ENCODE measurements around the gene INTS7. TPM values are rescaled to one million over a fixed set of nuclear protein-coding genes. Genes with fewer than 3 reads are reported as not detected.

The INTS7 gene
- total and polyA plus RNA-seq, 4 donors = 3.9 to 14.4 (median 10.2) TPM

DNA sequence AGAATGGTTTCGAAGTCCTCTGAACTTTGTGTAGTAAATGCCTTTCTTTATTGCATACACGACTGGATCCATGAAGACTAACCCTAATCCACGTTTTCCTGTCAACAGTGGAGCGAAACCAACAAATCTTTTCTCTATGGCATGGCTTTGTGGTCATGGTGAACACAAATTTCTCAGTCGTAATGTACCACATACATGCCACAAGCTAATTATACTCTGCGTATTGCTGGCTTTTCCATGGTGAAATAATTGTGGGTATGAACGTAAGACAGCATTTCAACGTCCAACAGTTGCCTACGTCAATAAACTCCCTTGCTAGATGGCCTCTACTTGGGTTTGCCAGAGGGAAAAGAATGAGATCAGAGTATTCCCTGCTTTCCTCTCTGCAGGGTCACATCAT is 27.5 kb downstream of the INTS7 start:
- 93% methylated on average over 9 of the region's 9 CpGs for WGBS
- peaks cover 0 to 9% (median 3%) of the 10 kb centered on the region in 4 donors for H3K36me3 ChIP-seq (ENCODE audit: control insufficient read depth in 4 of 4, insufficient read depth in 3 of 4, low read depth in 1 of 4, low read length in 3 of 4)
- no peaks in the 10 kb centered on the region for H3K9me3 ChIP-seq (ENCODE audit: control insufficient read depth in 4 of 4, low read length in 3 of 4)
- H3K27me3 ChIP-seq (ENCODE audit: control insufficient read depth in 4 of 4, insufficient read depth in 4 of 4, low read length in 3 of 4) = no peaks in the 10 kb centered on the region
- no peak overlapping the region for H3K27ac ChIP-seq (ENCODE audit: low read depth in 1 of 2, low read length in 2 of 2)
- TF ChIP-seq TAF1 (conservative IDR thresholded peaks at IDR 0.05) (no peak), SP1 (IDR thresholded peaks at IDR 0.05) (no peak), FOXA1 (IDR thresholded peaks at IDR 0.05) (no peak), HNF4G (IDR thresholded peaks at IDR 0.05) (no peak), NR2F2 (IDR thresholded peaks at IDR 0.05) (no peak), FOXA2 (IDR thresholded peaks at IDR 0.05) (no peak)
- TF ChIP-seq, protein P1, sequence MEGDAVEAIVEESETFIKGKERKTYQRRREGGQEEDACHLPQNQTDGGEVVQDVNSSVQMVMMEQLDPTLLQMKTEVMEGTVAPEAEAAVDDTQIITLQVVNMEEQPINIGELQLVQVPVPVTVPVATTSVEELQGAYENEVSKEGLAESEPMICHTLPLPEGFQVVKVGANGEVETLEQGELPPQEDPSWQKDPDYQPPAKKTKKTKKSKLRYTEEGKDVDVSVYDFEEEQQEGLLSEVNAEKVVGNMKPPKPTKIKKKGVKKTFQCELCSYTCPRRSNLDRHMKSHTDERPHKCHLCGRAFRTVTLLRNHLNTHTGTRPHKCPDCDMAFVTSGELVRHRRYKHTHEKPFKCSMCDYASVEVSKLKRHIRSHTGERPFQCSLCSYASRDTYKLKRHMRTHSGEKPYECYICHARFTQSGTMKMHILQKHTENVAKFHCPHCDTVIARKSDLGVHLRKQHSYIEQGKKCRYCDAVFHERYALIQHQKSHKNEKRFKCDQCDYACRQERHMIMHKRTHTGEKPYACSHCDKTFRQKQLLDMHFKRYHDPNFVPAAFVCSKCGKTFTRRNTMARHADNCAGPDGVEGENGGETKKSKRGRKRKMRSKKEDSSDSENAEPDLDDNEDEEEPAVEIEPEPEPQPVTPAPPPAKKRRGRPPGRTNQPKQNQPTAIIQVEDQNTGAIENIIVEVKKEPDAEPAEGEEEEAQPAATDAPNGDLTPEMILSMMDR (IDR thresholded peaks at IDR 0.05; ENCODE audit: low read depth, low read length, missing input control) = no peak
- peaks cover 1 to 14% (median 8%) of the 10 kb centered on the region in 4 donors for H3K4me1 ChIP-seq (ENCODE audit: control insufficient read depth in 4 of 4, insufficient read depth in 4 of 4, low read length in 3 of 4)
- no peak overlapping the region for H3K9ac ChIP-seq (ENCODE audit: low read depth in 1 of 2, low read length in 2 of 2)
- H3K4me3 ChIP-seq (ENCODE audit: low read depth in 1 of 3, low read length in 3 of 3) = no peak overlapping the region
- DNase-seq (ENCODE audit: low spot score) = no peak

DNA sequence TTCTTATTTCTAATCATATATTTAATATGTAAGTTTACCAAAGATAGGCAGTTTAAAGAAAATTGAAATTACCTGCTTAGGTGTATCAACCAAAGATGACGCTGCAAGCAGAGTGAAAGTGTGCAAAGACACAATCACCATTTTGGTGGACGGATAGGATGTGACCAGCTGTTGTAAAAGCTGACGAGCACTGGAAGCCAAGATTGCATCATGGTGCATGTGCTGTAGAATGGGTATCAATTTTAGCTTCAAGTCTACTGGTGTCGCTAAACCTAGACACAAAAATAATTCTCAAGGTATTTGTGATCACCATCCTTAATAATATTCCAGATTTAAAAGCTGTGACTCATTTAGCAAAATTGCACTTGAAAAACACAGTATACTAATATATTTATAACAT is 28.2 kb downstream of the INTS7 start:
- Histone ChIP-seq H3K9ac (ENCODE audit: low read depth in 1 of 2, low read length in 2 of 2) (no peak overlapping the region), H3K27me3 (ENCODE audit: control insufficient read depth in 4 of 4, insufficient read depth in 4 of 4, low read length in 3 of 4) (no peaks in the 10 kb centered on the region), H3K4me3 (ENCODE audit: low read depth in 1 of 3, low read length in 3 of 3) (no peak overlapping the region), H3K36me3 (ENCODE audit: control insufficient read depth in 4 of 4, insufficient read depth in 3 of 4, low read depth in 1 of 4, low read length in 3 of 4) (peaks cover 0 to 9% (median 4%) of the 10 kb centered on the region in 4 donors), H3K27ac (ENCODE audit: low read depth in 1 of 2, low read length in 2 of 2) (no peak overlapping the region), H3K9me3 (ENCODE audit: control insufficient read depth in 4 of 4, low read length in 3 of 4) (no peaks in the 10 kb centered on the region), H3K4me1 (ENCODE audit: control insufficient read depth in 4 of 4, insufficient read depth in 4 of 4, low read length in 3 of 4) (peaks cover 0 to 9% (median 6%) of the 10 kb centered on the region in 4 donors)
- WGBS = over 99% methylated on average over 4 of the region's 4 CpGs
- no peak for DNase-seq (ENCODE audit: low spot score)
- TF ChIP-seq TAF1 (conservative IDR thresholded peaks at IDR 0.05) (no peak), SP1 (IDR thresholded peaks at IDR 0.05) (no peak), FOXA1 (IDR thresholded peaks at IDR 0.05) (no peak), JUND (IDR thresholded peaks at IDR 0.05) (no peak), GABPA (IDR thresholded peaks at IDR 0.05 in 1 of 2, conservative IDR thresholded peaks at IDR 0.05 in 1 of 2) (no peak), YY1 (IDR thresholded peaks at IDR 0.05) (no peak), EGR1 (IDR thresholded peaks at IDR 0.05; ENCODE audit: low read depth in 2 of 2) (no peak), HNF4A (conservative IDR thresholded peaks at IDR 0.05) (no peak), FOXA2 (IDR thresholded peaks at IDR 0.05) (no peak), RXRA (IDR thresholded peaks at IDR 0.05) (no peak), HNF4G (IDR thresholded peaks at IDR 0.05) (no peak), NR2F2 (IDR thresholded peaks at IDR 0.05) (no peak), RAD21 (IDR thresholded peaks at IDR 0.05) (no peak)
- TF ChIP-seq, protein P2, sequence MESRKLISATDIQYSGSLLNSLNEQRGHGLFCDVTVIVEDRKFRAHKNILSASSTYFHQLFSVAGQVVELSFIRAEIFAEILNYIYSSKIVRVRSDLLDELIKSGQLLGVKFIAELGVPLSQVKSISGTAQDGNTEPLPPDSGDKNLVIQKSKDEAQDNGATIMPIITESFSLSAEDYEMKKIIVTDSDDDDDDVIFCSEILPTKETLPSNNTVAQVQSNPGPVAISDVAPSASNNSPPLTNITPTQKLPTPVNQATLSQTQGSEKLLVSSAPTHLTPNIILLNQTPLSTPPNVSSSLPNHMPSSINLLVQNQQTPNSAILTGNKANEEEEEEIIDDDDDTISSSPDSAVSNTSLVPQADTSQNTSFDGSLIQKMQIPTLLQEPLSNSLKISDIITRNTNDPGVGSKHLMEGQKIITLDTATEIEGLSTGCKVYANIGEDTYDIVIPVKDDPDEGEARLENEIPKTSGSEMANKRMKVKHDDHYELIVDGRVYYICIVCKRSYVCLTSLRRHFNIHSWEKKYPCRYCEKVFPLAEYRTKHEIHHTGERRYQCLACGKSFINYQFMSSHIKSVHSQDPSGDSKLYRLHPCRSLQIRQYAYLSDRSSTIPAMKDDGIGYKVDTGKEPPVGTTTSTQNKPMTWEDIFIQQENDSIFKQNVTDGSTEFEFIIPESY (IDR thresholded peaks at IDR 0.05) = no peak
- TF ChIP-seq, protein P3, sequence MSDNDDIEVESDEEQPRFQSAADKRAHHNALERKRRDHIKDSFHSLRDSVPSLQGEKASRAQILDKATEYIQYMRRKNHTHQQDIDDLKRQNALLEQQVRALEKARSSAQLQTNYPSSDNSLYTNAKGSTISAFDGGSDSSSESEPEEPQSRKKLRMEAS (IDR thresholded peaks at IDR 0.05) = no peak
- TF ChIP-seq, protein P4, sequence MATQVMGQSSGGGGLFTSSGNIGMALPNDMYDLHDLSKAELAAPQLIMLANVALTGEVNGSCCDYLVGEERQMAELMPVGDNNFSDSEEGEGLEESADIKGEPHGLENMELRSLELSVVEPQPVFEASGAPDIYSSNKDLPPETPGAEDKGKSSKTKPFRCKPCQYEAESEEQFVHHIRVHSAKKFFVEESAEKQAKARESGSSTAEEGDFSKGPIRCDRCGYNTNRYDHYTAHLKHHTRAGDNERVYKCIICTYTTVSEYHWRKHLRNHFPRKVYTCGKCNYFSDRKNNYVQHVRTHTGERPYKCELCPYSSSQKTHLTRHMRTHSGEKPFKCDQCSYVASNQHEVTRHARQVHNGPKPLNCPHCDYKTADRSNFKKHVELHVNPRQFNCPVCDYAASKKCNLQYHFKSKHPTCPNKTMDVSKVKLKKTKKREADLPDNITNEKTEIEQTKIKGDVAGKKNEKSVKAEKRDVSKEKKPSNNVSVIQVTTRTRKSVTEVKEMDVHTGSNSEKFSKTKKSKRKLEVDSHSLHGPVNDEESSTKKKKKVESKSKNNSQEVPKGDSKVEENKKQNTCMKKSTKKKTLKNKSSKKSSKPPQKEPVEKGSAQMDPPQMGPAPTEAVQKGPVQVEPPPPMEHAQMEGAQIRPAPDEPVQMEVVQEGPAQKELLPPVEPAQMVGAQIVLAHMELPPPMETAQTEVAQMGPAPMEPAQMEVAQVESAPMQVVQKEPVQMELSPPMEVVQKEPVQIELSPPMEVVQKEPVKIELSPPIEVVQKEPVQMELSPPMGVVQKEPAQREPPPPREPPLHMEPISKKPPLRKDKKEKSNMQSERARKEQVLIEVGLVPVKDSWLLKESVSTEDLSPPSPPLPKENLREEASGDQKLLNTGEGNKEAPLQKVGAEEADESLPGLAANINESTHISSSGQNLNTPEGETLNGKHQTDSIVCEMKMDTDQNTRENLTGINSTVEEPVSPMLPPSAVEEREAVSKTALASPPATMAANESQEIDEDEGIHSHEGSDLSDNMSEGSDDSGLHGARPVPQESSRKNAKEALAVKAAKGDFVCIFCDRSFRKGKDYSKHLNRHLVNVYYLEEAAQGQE (IDR thresholded peaks at IDR 0.05) = no peak
- TF ChIP-seq, protein P5, sequence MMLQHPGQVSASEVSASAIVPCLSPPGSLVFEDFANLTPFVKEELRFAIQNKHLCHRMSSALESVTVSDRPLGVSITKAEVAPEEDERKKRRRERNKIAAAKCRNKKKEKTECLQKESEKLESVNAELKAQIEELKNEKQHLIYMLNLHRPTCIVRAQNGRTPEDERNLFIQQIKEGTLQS (IDR thresholded peaks at IDR 0.05) = no peak
- TF ChIP-seq, protein P1 (IDR thresholded peaks at IDR 0.05; ENCODE audit: low read depth, low read length, missing input control) = no peak
